HepG2 (cell line): ENCODE measurements around the gene DDAH1. TPM values are rescaled to one million over a fixed set of nuclear protein-coding genes. Genes with fewer than 3 reads are reported as not detected.

Experiments used
- ATF7 ChIP-seq, 2 experiments: fragments of 450-650 bp in 1 of 2; sonication (generic) in 1 of 2; formaldehyde crosslinking in 1 of 2; IDR thresholded peaks; 2 replicates each; pipeline versions ENCODE4 v1.4.0 to v1.6.1; 2016 to 2020; ENCODE audit warnings: antibody characterized with exemption in 1 of 2, mild to moderate bottlenecking in 1 of 2, missing genetic modification reagents in 1 of 2
- FOXC1 ChIP-seq: sonication (generic); formaldehyde crosslinking; IDR thresholded peaks from 2 replicates; pipeline ENCODE4 v1.8.0; 2022; ENCODE audit warnings: mild to moderate bottlenecking, missing genetic modification reagents, borderline replicate concordance
- HES4 ChIP-seq: sonication (generic); formaldehyde crosslinking; IDR thresholded peaks from 2 replicates; pipeline ENCODE4 v1.9.0; 2021; ENCODE audit warnings: mild to moderate bottlenecking, missing genetic modification reagents, borderline replicate concordance
- KDM4B ChIP-seq: sonication (generic); formaldehyde crosslinking; IDR thresholded peaks from 2 replicates; pipeline ENCODE4 v1.4.0; 2020; ENCODE audit warnings: missing genetic modification reagents
- MED13 ChIP-seq: sonication (generic); formaldehyde crosslinking; IDR thresholded peaks from 2 replicates; pipeline ENCODE4 v1.5.0; 2020; ENCODE audit warnings: missing genetic modification reagents
- MED8 ChIP-seq: sonication (generic); formaldehyde crosslinking; IDR thresholded peaks from 2 replicates; pipeline ENCODE4 v1.8.1; 2023; ENCODE audit warnings: mild to moderate bottlenecking, missing genetic modification reagents; ENCODE audit not compliant: insufficient replicate concordance
- MIER2 ChIP-seq: IDR thresholded peaks from 2 replicates; pipeline ENCODE4 v1.6.1; 2016; ENCODE audit warnings: missing biosample characterization, missing genetic modification reagents
- PHF21A ChIP-seq: sonication (generic); formaldehyde crosslinking; IDR thresholded peaks from 2 replicates; pipeline ENCODE4 v1.5.0; 2020; ENCODE audit warnings: mild to moderate bottlenecking, missing genetic modification reagents
- POLR2A ChIP-seq, 2 experiments: IDR thresholded peaks; 2 replicates each; pipeline ENCODE4 v1.6.1; 2011; ENCODE audit warnings: low read depth in 2 of 2, low read length in 2 of 2, mild to moderate bottlenecking in 1 of 2, moderate library complexity in 1 of 2; ENCODE audit not compliant: insufficient read depth in 1 of 2
- TSC22D2 ChIP-seq: sonication (generic); formaldehyde crosslinking; IDR thresholded peaks from 2 replicates; pipeline ENCODE4 v1.5.1; 2020; ENCODE audit warnings: missing genetic modification reagents, mild to moderate bottlenecking, borderline replicate concordance
- ZKSCAN8 ChIP-seq: IDR thresholded peaks from 2 replicates; pipeline ENCODE4 v1.6.1; 2016; ENCODE audit warnings: borderline replicate concordance, missing genetic modification reagents, missing compliant biosample characterization
- ZNF264 ChIP-seq: sonication (generic); formaldehyde crosslinking; IDR thresholded peaks from 2 replicates; pipeline ENCODE4 v1.4.0; 2020; ENCODE audit warnings: missing genetic modification reagents
- ZNF34 ChIP-seq: sonication (generic); formaldehyde crosslinking; IDR thresholded peaks from 2 replicates; pipeline ENCODE4 v1.4.0; 2020; ENCODE audit warnings: mild to moderate bottlenecking, missing genetic modification reagents, borderline replicate concordance
- ZNF446 ChIP-seq: sonication (generic); formaldehyde crosslinking; IDR thresholded peaks from 2 replicates; pipeline ENCODE4 v1.5.0; 2020; ENCODE audit warnings: mild to moderate bottlenecking, missing genetic modification reagents
- ZNF878 ChIP-seq: sonication (generic); formaldehyde crosslinking; IDR thresholded peaks from 2 replicates; pipeline ENCODE4 v1.8.1; 2023; ENCODE audit warnings: mild to moderate bottlenecking, missing genetic modification reagents, moderate library complexity
- polyA plus RNA-seq, 8 experiments: library from polyadenylated mRNA; depleted of rRNA in 3 of 8; stranded (reverse) in 7 of 8; unstranded in 1 of 8; fragments of >200 nt; fragmentation: Illumina TruSeq in 4 of 8; extraction: Trizol in 4 of 8; gene quantifications; 2 replicates each; pipeline versions ENCODE4 v1.2.1 to v1.2.3, GENCODE V29; 2011 to 2016; ENCODE audit warnings: low read depth in 4 of 8, missing spikeins in 1 of 8, mixed read lengths in 1 of 8; ENCODE audit not compliant: insufficient read depth in 1 of 8
- total RNA-seq, 5 experiments: library from RNA; depleted of rRNA; stranded (reverse); fragments of >200 nt; fragmentation: Illumina TruSeq; extraction: Trizol; gene quantifications; 2 replicates each; pipeline ENCODE4 v1.2.3, GENCODE V29; 2016; ENCODE audit warnings: low read depth in 1 of 5
- TF ChIP-seq, protein P1 (sequence below), 2 experiments: IDR thresholded peaks; 2 replicates each; pipeline ENCODE4 v1.6.1; 2011 to 2012; ENCODE audit warnings: low read length in 2 of 2, borderline replicate concordance in 1 of 2, low read depth in 1 of 2, mild to moderate bottlenecking in 1 of 2, moderate library complexity in 1 of 2
- TF ChIP-seq, protein P2 (sequence below): IDR thresholded peaks from 2 replicates; pipeline ENCODE4 v1.6.1; 2016; ENCODE audit warnings: control low read depth
- TF ChIP-seq, protein P3 (sequence below): sonication (generic); formaldehyde crosslinking; IDR thresholded peaks from 2 replicates; pipeline ENCODE4 v1.5.1; 2020; ENCODE audit warnings: missing genetic modification reagents, mild to moderate bottlenecking, borderline replicate concordance
- TF ChIP-seq, protein P4 (sequence below): sonication (generic); formaldehyde crosslinking; IDR thresholded peaks from 2 replicates; pipeline ENCODE4 v1.4.0; 2020; ENCODE audit warnings: missing genetic modification reagents

The DDAH1 gene
- total and polyA plus RNA-seq, 2 of the 13 experiments (the other 11 are each of a cell fraction or from before 2014, with no cell fraction given), result 39.7 to 64.4 TPM

DNA sequence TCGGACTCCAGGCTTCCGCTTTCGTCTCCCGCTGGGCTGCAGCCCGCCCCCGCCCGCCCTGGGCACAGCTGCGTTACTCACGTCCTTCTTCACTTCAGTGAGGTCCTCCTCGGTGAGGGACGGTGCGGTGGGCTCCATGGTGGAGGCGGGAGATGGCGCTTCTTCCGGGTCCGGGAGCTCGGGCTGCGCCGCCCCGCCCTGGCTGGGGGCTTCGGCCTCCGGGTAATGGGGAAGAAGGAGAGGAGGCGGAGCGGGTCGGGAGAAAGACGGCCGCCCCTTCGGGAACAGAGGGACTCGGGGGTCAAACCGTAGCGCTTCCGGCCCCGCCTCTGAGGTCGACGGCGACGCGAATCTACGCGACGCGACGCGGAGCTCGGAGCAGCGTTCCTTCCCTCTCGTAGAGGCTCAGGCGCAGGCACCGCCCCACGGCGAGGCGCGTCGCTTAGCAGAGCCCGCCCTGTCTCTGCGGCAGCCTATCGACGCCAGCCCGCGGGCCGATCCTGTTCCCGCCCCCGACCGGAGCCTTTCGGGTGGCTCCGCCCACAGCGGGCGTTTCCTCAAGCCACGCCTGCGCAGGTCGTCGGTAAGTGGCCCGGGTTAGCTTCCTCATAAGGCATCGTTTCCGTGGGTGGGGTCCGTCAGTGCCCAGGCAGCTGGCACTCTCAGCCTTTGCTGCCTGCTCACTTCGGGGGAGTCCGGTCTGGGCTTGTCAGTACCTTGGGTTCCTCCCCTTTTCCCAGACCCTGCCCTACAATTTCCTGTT lies 188.6 kb downstream of the DDAH1 start, which contains the start of gene BCL10 (continued):
- TF ChIP-seq, protein P1, sequence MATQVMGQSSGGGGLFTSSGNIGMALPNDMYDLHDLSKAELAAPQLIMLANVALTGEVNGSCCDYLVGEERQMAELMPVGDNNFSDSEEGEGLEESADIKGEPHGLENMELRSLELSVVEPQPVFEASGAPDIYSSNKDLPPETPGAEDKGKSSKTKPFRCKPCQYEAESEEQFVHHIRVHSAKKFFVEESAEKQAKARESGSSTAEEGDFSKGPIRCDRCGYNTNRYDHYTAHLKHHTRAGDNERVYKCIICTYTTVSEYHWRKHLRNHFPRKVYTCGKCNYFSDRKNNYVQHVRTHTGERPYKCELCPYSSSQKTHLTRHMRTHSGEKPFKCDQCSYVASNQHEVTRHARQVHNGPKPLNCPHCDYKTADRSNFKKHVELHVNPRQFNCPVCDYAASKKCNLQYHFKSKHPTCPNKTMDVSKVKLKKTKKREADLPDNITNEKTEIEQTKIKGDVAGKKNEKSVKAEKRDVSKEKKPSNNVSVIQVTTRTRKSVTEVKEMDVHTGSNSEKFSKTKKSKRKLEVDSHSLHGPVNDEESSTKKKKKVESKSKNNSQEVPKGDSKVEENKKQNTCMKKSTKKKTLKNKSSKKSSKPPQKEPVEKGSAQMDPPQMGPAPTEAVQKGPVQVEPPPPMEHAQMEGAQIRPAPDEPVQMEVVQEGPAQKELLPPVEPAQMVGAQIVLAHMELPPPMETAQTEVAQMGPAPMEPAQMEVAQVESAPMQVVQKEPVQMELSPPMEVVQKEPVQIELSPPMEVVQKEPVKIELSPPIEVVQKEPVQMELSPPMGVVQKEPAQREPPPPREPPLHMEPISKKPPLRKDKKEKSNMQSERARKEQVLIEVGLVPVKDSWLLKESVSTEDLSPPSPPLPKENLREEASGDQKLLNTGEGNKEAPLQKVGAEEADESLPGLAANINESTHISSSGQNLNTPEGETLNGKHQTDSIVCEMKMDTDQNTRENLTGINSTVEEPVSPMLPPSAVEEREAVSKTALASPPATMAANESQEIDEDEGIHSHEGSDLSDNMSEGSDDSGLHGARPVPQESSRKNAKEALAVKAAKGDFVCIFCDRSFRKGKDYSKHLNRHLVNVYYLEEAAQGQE (IDR thresholded peaks at IDR 0.05; ENCODE audit: borderline replicate concordance in 1 of 2, low read depth in 1 of 2, low read length in 2 of 2), result no peak; a peak in 1 of 4 replicates
- TF ChIP-seq POLR2A (IDR thresholded peaks at IDR 0.05; ENCODE audit: insufficient read depth in 1 of 2, low read depth in 2 of 2, low read length in 2 of 2) (peak; percentile 78 to 87), MED13 (CRISPR knock-in tag) (no peak), ZNF878 (no peak), ZNF34 (CRISPR knock-in tag) (no peak), ZNF264 (CRISPR knock-in tag) (no peak), TSC22D2 (CRISPR knock-in tag) (no peak), KDM4B (CRISPR knock-in tag) (0 out of 2 replicates have a peak, but pooled peaks have one; percentile 50), MED8 (CRISPR knock-in tag) (no peak), ZKSCAN8 (peak; percentile 44; the same call in 1 of the 2 replicates), ATF7 (IDR thresholded peaks at IDR 0.05) (no peak), ATF7 (CRISPR knock-in tag; IDR thresholded peaks at IDR 0.05) (no peak), HES4 (CRISPR knock-in tag) (no peak), MIER2 (CRISPR knock-in tag) (no peak), ZNF446 (no peak), FOXC1 (CRISPR knock-in tag) (peak; percentile 54; the same call in 1 of the 2 replicates), PHF21A (CRISPR knock-in tag) (peak; percentile 59; the same call in 1 of the 2 replicates)
- TF ChIP-seq, protein P2, sequence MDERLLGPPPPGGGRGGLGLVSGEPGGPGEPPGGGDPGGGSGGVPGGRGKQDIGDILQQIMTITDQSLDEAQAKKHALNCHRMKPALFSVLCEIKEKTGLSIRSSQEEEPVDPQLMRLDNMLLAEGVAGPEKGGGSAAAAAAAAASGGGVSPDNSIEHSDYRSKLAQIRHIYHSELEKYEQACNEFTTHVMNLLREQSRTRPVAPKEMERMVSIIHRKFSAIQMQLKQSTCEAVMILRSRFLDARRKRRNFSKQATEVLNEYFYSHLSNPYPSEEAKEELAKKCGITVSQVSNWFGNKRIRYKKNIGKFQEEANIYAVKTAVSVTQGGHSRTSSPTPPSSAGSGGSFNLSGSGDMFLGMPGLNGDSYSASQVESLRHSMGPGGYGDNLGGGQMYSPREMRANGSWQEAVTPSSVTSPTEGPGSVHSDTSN (CRISPR knock-in tag), result no peak
- TF ChIP-seq, protein P3, sequence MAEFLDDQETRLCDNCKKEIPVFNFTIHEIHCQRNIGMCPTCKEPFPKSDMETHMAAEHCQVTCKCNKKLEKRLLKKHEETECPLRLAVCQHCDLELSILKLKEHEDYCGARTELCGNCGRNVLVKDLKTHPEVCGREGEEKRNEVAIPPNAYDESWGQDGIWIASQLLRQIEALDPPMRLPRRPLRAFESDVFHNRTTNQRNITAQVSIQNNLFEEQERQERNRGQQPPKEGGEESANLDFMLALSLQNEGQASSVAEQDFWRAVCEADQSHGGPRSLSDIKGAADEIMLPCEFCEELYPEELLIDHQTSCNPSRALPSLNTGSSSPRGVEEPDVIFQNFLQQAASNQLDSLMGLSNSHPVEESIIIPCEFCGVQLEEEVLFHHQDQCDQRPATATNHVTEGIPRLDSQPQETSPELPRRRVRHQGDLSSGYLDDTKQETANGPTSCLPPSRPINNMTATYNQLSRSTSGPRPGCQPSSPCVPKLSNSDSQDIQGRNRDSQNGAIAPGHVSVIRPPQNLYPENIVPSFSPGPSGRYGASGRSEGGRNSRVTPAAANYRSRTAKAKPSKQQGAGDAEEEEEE (CRISPR knock-in tag), result peak; percentile 71; the same call in 1 of the 2 replicates
- TF ChIP-seq, protein P4, sequence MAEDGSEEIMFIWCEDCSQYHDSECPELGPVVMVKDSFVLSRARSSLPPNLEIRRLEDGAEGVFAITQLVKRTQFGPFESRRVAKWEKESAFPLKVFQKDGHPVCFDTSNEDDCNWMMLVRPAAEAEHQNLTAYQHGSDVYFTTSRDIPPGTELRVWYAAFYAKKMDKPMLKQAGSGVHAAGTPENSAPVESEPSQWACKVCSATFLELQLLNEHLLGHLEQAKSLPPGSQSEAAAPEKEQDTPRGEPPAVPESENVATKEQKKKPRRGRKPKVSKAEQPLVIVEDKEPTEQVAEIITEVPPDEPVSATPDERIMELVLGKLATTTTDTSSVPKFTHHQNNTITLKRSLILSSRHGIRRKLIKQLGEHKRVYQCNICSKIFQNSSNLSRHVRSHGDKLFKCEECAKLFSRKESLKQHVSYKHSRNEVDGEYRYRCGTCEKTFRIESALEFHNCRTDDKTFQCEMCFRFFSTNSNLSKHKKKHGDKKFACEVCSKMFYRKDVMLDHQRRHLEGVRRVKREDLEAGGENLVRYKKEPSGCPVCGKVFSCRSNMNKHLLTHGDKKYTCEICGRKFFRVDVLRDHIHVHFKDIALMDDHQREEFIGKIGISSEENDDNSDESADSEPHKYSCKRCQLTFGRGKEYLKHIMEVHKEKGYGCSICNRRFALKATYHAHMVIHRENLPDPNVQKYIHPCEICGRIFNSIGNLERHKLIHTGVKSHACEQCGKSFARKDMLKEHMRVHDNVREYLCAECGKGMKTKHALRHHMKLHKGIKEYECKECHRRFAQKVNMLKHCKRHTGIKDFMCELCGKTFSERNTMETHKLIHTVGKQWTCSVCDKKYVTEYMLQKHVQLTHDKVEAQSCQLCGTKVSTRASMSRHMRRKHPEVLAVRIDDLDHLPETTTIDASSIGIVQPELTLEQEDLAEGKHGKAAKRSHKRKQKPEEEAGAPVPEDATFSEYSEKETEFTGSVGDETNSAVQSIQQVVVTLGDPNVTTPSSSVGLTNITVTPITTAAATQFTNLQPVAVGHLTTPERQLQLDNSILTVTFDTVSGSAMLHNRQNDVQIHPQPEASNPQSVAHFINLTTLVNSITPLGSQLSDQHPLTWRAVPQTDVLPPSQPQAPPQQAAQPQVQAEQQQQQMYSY (CRISPR knock-in tag), result no peak
